Aorta (tissue), 5 donors: ENCODE measurements around the gene CSTF1. TPM values are rescaled to one million over a fixed set of nuclear protein-coding genes. Genes with fewer than 3 reads are reported as not detected.
"Not testable (repeated sequence)": the region's sequence is repeated elsewhere in the genome, so short reads cannot be mapped to it uniquely, and the experiment has no call there.

Source experiments
- ATAC-seq: fragments of 200-7000 bp; cut with Tn5 transposase; one replicate; pipeline ENCODE4 v1.9.1; 2022; ENCODE audit warnings: moderate library complexity; ENCODE audit not compliant: low FRiP score
- DNase-seq, 2 donors: peaks; one replicate each; pipeline ENCODE4 v3.0.0-alpha.2; 2020
- H3K27ac ChIP-seq, 2 donors: one replicate each; pipeline ENCODE4 v1.5.1; 2013; ENCODE audit warnings: low read length in 2 of 2, mild to moderate bottlenecking in 2 of 2, moderate library complexity in 2 of 2, control low read depth in 1 of 2, inconsistent platforms in 1 of 2, low read depth in 1 of 2
- H3K27me3 ChIP-seq, 2 donors: one replicate each; pipeline ENCODE4 v1.6.1; 2013; ENCODE audit warnings: control low read depth in 1 of 2, low read length in 1 of 2, mild to moderate bottlenecking in 1 of 2, moderate library complexity in 1 of 2; ENCODE audit not compliant: insufficient read depth in 2 of 2, control insufficient read depth in 1 of 2
- H3K36me3 ChIP-seq, 2 donors: one replicate each; pipeline ENCODE4 v1.6.1; 2013; ENCODE audit warnings: control low read depth in 1 of 2, low read length in 1 of 2, mild to moderate bottlenecking in 1 of 2; ENCODE audit not compliant: insufficient read depth in 2 of 2, control insufficient read depth in 1 of 2
- H3K4me1 ChIP-seq, 2 donors: one replicate each; pipeline ENCODE4 v1.6.1; 2013; ENCODE audit warnings: low read length in 2 of 2, control low read depth in 1 of 2, mild to moderate bottlenecking in 1 of 2, moderate library complexity in 1 of 2; ENCODE audit not compliant: insufficient read depth in 2 of 2, control insufficient read depth in 1 of 2
- H3K4me3 ChIP-seq, 2 donors: one replicate each; pipeline ENCODE4 v1.5.1; 2013; ENCODE audit warnings: low read length in 2 of 2, control low read depth in 1 of 2, mild to moderate bottlenecking in 1 of 2
- H3K9me3 ChIP-seq: one replicate; pipeline ENCODE4 v1.6.1; 2013; ENCODE audit warnings: mild to moderate bottlenecking, low read length; ENCODE audit not compliant: control insufficient read depth
- WGBS, 2 donors: extraction: QIAGEN DNeasy Blood & Tissue Kit; methylation state at CpG; one replicate each; pipeline ENCODE4 v1.1.7; 2013; 5-methylcytosine and 5-hydroxymethylcytosine counted together
- intact Hi-C, 2 donors: fragments of 100-400 bp; cut with DNase I; formaldehyde crosslinking; loops; one replicate each; pipeline versions ENCODE4 v1.14.2 to v1.15.0; 2022
- polyA plus RNA-seq, 2 donors: library from polyadenylated mRNA; stranded (reverse); fragments of 200-250 nt; gene quantifications; one replicate each; pipeline ENCODE4 v1.2.3, GENCODE V29; 2013
- total RNA-seq, 2 donors: library from RNA; stranded (reverse); fragmentation: NEBNext Ultra II Directional; extraction: Animal tissue kit (Norgen Biotek cat#: 25700); gene quantifications; one replicate each; pipeline ENCODE4 v1.2.1, GENCODE V29; 2021
- donor health status: healthy with polysubstance abuse.
- donor health status: Bipolar disorder and iron deficiency.
- donor health status: DM: no; HTN: no; CAD: no.
- donor health status: DM: no; HTN: no; CAD: no.
- donor health status: DM: yes; HTN: yes; CAD: no.

Gene CSTF1
- total and polyA plus RNA-seq, 4 donors: 6.5 to 21.7 (median 14.0) TPM

DNA sequence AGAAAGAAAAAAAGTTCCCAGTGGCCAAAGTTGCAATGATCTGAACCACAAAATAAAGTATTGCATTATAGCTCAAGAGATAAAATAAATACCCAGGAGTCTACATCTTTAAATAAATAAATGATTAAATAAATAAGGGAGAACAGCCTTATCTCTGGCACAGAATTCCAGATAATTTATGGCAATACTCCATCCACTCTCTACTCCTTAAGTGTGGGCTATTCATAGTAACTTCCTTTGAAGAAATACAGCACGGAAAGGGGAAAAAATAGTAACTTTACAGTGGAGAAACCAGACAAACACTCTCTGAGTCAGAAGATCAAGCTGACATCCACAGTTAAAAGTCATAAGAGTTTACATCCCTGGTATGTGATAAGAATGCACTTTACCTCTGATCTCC, 12.1 kb upstream of the CSTF1 start:
- intact Hi-C loops: no loop called here
- ATAC-seq (no peak), DNase-seq (no peak)
- WGBS, 2 donors: 0 to 2% methylated on average over 1 of the region's 1 CpG
- Histone ChIP-seq H3K4me1 (no peaks in the 10 kb centered on the region), H3K4me3 (no peak overlapping the region), H3K27ac (no peak overlapping the region), H3K27me3 (no peaks in the 10 kb centered on the region), H3K9me3 (no peaks in the 10 kb centered on the region), H3K36me3 (no peaks in the 10 kb centered on the region)

DNA sequence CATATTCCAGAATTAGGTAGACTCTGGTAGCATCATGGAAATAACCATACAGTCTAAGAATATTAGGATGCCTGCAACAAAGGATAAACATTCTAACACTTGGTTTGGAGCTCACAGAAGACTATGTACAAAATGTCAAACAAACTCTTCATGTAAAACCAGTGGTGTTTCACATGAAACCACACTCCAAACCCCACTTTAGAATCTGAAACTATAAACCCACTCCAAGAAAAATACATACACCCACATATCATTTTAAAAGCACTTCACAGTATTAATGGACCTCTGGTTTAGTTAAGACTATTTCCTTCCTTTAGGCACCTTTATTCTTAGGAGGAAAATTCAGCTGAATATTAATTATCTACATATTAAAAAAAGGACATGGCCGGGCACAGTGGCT, 10.9 kb upstream of the CSTF1 start:
- ATAC-seq: no peak

DNA sequence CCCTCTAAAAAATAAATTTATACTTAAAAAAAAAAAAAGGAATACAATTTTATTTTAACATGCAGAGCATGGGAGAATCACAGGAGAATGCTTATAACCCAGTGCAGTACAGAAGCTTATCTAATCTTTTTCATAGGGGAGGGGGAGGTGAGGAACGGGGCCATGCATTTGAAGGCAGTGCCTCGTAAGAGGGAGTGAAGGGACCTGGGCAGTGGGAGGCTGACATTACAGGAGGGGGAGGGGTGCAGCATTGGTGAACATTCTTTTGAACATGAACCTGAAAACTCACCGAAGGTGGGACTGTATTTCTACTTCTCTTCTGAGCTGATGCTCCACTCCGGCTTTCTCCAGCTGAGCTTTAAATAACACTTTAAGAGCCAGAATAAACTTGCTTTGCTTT, 9.7 kb upstream of the CSTF1 start:
- Histone ChIP-seq H3K4me1 (no peaks in the 10 kb centered on the region), H3K9me3 (no peaks in the 10 kb centered on the region), H3K4me3 (no peak overlapping the region), H3K27me3 (no peaks in the 10 kb centered on the region), H3K27ac (no peak overlapping the region), H3K36me3 (no peaks in the 10 kb centered on the region)
- 8 to 13% methylated on average over 4 of the region's 4 CpGs for WGBS, 2 donors
- ATAC-seq (no peak), DNase-seq (no peak)
- intact Hi-C loops: no loop called here

More for the DNA sequence above, 10.9 kb upstream of the CSTF1 start:
- no peak overlapping the region for H3K4me3 ChIP-seq
- WGBS, 2 donors: 67 to 80% methylated on average over 1 of the region's 1 CpG
- intact Hi-C loops: no loop called here
- H3K9me3 ChIP-seq: no peaks in the 10 kb centered on the region
- H3K36me3 ChIP-seq: no peaks in the 10 kb centered on the region
- no peaks in the 10 kb centered on the region for H3K4me1 ChIP-seq
- no peak overlapping the region for H3K27ac ChIP-seq
- H3K27me3 ChIP-seq: no peaks in the 10 kb centered on the region
- DNase-seq: no peak

DNA sequence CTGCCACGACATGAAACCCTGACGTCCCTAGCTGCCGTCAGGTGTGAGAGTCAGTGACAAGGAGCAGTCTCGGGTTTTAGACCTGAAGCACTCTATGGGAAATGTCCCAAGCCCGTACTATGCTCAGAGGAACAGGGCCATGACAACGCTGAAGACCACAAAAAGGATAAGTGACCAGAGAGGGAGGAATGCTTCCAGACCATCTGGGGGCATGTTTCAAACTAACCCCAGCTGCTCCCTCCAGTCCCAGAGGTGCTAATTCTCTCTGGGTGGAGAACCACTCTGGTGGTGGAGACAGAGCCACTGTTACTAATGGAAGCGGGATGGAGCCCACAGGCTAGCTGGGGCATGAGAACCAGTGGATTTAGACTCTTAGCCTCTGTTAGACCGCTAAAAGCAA, 9.1 kb upstream of the CSTF1 start:
- no peaks in the 10 kb centered on the region for H3K9me3 ChIP-seq
- H3K4me1 ChIP-seq: no peaks in the 10 kb centered on the region
- no peak for DNase-seq
- 69 to 80% methylated on average over 8 of the region's 8 CpGs for WGBS, 2 donors
- H3K27me3 ChIP-seq: no peaks in the 10 kb centered on the region
- ATAC-seq: no peak
- intact Hi-C loops: no loop called here
- no peak overlapping the region for H3K4me3 ChIP-seq
- no peaks in the 10 kb centered on the region for H3K36me3 ChIP-seq
- no peak overlapping the region for H3K27ac ChIP-seq

DNA sequence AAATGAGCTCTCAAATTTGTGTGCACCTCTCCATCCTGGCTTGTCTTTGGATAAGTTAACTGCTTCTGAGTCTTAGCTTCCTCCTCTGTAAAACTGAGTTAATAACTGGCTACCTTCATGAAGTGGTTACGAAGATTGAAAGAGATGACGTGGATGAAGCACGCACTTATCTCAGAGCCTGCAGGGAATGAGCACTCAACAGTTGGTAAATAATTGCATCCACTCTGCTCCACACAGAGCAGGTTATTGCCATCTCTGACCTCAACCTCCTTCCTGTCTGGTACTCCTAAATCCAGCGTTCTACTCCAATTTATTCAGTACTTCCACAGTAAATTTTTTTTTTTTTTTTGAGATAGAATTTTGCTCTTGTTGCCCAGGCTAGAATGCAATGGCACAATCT, 7.3 kb upstream of the CSTF1 start:
- Histone ChIP-seq H3K9me3 (no peaks in the 10 kb centered on the region), H3K4me1 (no peaks in the 10 kb centered on the region), H3K36me3 (no peaks in the 10 kb centered on the region), H3K27me3 (no peaks in the 10 kb centered on the region), H3K4me3 (no peak overlapping the region), H3K27ac (no peak overlapping the region)
- intact Hi-C loops: no loop called here
- WGBS, 2 donors: 96% methylated on average over 4 of the region's 4 CpGs
- no peak for DNase-seq
- ATAC-seq: no peak

DNA sequence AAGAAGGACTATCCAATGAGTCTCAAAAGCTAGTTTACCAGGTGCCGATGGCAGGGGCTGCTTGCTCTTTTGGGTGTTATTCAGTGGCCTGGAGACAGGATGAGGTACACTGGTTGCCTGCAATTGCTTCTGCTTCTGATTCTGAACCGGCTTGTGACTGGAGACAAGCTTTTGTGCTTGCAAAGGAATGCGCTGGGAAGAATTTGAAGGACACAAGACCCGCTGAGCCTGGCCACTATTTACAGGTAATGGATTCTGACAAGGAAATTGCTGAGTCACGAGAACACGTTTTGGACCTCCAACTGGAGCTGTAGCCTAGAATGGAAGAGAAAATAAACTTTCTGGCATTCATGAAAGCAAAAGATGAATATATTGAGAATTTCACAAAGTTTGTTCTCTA, 6.2 kb upstream of the CSTF1 start:
- Histone ChIP-seq H3K4me3 (no peak overlapping the region), H3K36me3 (no peaks in the 10 kb centered on the region), H3K27ac (no peak overlapping the region), H3K4me1 (no peaks in the 10 kb centered on the region), H3K27me3 (no peaks in the 10 kb centered on the region), H3K9me3 (no peaks in the 10 kb centered on the region)
- WGBS, 2 donors: 92 to 93% methylated on average over 6 of the region's 6 CpGs
- intact Hi-C loops: no loop called here
- ATAC-seq: no peak
- DNase-seq: no peak

DNA sequence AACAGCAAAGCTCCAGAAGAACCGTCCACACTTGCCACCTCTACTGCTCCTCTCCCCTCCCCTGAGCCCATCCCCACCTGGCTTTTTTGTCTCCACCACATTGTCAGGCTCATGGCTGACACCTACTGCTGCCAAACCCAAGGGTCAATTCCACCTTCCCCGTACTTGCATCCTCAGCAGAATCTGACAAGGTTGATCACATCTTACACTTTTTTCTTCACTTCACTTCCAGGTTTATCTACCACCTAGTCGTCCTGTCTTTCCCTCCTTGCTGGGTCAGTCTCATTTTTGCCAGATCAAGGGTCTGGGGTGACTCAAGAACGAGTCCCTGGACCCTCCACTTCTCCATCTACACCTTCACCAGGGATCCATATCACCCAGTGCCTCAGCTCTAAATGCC, 3.6 kb upstream of the CSTF1 start:
- no peaks in the 10 kb centered on the region for H3K36me3 ChIP-seq
- DNase-seq (no peak), ATAC-seq (no peak)
- intact Hi-C loops: no loop called here
- H3K27ac ChIP-seq: no peak overlapping the region
- no peak overlapping the region for H3K4me3 ChIP-seq
- H3K9me3 ChIP-seq: no peaks in the 10 kb centered on the region
- no peaks in the 10 kb centered on the region for H3K27me3 ChIP-seq
- WGBS, 2 donors: 92 to 97% methylated on average over 4 of the region's 4 CpGs
- peaks cover 0 to 3% of the 10 kb centered on the region in 2 donors for H3K4me1 ChIP-seq

DNA sequence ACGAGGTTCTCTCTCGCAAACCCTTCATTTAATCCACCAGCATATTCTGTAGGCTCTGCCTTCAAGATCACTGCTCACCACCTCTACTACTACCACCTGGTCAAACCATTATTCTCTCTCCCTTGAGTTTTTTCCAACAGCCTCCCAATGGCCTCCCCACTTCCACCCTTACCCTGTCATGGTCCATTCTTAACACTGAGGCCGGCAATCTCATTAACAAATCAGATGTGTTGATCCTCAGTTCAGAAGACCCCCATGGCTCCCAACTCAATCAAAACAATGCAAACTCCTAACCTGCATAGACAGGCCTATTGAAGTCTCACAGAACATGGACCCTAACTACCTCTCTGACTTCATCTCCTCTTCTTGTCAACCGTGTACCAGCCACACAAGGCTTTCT, 2.6 kb upstream of the CSTF1 start:
- Histone ChIP-seq H3K36me3 (no peaks in the 10 kb centered on the region), H3K4me1 (peaks cover 0 to 3% of the 10 kb centered on the region in 2 donors), H3K27me3 (no peaks in the 10 kb centered on the region), H3K9me3 (no peaks in the 10 kb centered on the region), H3K4me3 (no peak overlapping the region), H3K27ac (no peak overlapping the region)
- ATAC-seq: no peak
- no peak for DNase-seq
- 94 to 97% methylated on average over 4 of the region's 4 CpGs for WGBS, 2 donors
- intact Hi-C loops: loop anchor here in 1 of 2 donors (5.0 kb wide), 1 partner anchor 77 kb away; the partner anchor contains the start of gene RTF2

DNA sequence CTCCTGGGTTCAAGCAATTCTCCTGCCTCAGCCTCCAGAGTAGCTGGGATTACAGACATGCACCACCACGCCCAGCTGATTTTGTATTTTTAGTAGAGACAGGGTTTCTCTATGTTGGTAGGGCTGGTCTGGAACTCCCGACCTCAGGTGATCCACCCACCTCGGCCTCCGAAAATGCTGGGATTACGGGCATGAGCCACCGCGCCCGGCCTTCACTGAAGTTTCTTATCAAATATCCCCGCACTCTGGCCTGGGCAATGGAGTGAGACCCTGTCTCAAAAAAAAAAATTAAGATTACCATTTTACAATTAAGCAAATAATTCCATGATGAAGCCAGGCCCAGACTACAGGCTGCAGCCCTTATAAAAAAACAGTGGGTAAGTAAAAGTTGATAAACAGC, 2.0 kb upstream of the CSTF1 start:
- H3K36me3 ChIP-seq, H3K27me3 ChIP-seq, H3K4me1 ChIP-seq, H3K27ac ChIP-seq, ATAC-seq, DNase-seq, H3K4me3 ChIP-seq, H3K9me3 ChIP-seq: not testable (repeated sequence)
- 95% methylated on average over 9 of the region's 9 CpGs for WGBS, 2 donors
- intact Hi-C loops: loop anchor here in 1 of 2 donors (5.0 kb wide), 1 partner anchor 77 kb away; the partner anchor contains the start of gene RTF2
